ENCODE measurements around the gene ALDH16A1. TPM values are rescaled to one million over a fixed set of nuclear protein-coding genes. Genes with fewer than 3 reads are reported as not detected.
A peak's percentile ranks its signal among the peaks of the same experiment; 100 is the strongest.

ALDH16A1 gene
- total RNA-seq, 2 donors from 2014 or later: 52.8 to 57.1 TPM

DNA sequence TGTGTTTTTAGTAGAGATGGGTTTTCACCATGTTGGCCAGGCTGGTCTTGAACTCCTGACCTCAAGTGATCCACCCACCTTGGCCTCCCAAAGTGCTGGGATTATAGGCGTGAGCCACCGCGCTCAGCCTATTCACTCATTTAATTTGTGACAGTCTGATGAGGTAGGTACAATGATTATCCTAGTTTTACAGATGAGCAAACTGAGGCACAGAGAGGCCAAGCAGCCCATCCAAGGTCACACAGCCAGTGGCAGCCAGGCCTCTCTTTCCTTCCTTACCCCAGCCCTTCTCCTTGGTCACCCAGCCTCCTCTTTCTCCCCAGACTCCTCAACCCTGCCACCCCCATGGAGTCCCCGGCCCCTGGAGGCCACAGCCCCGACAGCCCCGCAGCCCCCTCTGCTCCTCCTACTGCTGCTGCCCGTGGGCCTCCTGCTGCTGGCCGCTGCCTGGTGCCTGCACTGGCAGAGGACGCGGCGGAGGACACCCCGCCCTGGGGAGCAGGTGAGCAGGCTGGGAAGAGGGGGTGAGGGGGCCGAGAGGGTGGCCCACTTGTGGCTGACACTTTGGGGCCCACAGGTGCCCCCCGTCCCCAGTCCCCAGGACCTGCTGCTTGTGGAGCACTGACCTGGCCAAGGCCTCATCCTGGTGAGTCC, 27.1 kb downstream of the ALDH16A1 start:
- peaks cover 9% of the 10 kb centered on the region for H3K27me3 Mint-ChIP-seq (ENCODE audit: insufficient read depth)
- Histone ChIP-seq H3K9ac (ENCODE audit: extremely low read depth, low read length, poor library complexity, severe bottlenecking) (no peak overlapping the region), H3K27ac (ENCODE audit: low read depth, low read length) (no peak overlapping the region), H3K36me3 (ENCODE audit: control insufficient read depth, insufficient read depth, low read length) (no peaks in the 10 kb centered on the region), H3K9me3 (ENCODE audit: control insufficient read depth, low read length) (no peaks in the 10 kb centered on the region), H3K4me1 (ENCODE audit: control insufficient read depth, insufficient read depth, low read length) (no peaks in the 10 kb centered on the region), H3K4me3 (ENCODE audit: low read length) (no peak overlapping the region), H3K27me3 (ENCODE audit: control insufficient read depth, insufficient read depth, low read length, poor library complexity, severe bottlenecking) (peaks cover 3% of the 10 kb centered on the region)
- no peak overlapping the region for H3K27ac Mint-ChIP-seq
- no peak overlapping the region for H3K4me3 Mint-ChIP-seq
- peaks cover 5% of the 10 kb centered on the region for H3K4me1 Mint-ChIP-seq
- no peaks in the 10 kb centered on the region for H3K36me3 Mint-ChIP-seq (ENCODE audit: low read depth)
- TF ChIP-seq, protein P1, sequence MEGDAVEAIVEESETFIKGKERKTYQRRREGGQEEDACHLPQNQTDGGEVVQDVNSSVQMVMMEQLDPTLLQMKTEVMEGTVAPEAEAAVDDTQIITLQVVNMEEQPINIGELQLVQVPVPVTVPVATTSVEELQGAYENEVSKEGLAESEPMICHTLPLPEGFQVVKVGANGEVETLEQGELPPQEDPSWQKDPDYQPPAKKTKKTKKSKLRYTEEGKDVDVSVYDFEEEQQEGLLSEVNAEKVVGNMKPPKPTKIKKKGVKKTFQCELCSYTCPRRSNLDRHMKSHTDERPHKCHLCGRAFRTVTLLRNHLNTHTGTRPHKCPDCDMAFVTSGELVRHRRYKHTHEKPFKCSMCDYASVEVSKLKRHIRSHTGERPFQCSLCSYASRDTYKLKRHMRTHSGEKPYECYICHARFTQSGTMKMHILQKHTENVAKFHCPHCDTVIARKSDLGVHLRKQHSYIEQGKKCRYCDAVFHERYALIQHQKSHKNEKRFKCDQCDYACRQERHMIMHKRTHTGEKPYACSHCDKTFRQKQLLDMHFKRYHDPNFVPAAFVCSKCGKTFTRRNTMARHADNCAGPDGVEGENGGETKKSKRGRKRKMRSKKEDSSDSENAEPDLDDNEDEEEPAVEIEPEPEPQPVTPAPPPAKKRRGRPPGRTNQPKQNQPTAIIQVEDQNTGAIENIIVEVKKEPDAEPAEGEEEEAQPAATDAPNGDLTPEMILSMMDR (conservative IDR thresholded peaks at IDR 0.05): no peak
- no peak for DNase-seq
- whole genome bisulfite sequencing, 2 experiments (ENCODE audit: insufficient coverage in 1 of 2, insufficient read length in 1 of 2): 67 to 94% methylated on average over 2 to 11 of the region's 14 CpGs
- H3K9me3 Mint-ChIP-seq: peaks cover 2% of the 10 kb centered on the region

DNA sequence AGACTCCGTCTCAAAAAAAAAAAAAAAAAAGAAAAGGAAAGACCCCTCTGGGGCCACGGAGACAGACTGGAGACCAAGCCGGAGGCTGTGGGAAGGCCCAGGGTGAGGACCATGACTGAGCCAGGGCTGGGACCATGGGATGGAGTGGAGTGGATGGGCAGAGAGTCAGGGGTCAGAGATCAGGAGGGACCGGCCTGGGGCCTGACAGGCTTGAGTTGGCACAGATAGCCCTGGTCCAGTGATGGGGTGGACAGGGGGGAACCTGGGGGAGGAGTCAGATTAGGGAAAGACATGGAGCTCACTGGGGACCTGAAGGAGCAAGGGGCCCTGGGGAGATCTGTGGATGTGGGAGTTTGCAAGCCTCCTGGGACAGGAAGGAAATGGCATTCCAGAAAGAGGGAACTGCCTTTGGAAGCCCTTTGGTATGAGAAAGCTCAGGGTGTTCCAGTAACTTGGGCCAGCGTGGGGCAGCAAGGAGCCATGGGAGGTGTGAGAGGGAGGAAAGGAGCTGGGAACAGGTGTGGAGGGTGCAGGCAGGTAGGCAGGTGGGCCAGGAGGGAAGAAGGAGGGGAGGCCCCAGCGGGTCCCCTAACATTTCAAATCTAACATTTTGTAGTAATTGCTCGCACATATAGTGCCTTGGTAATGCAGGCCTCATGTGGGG, 28.1 kb downstream of the ALDH16A1 start:
- DNase-seq: no peak
- Mint-ChIP-seq H3K9me3 (peaks cover 2% of the 10 kb centered on the region), H3K4me1 (peaks cover 2% of the 10 kb centered on the region), H3K4me3 (no peak overlapping the region), H3K36me3 (ENCODE audit: low read depth) (no peaks in the 10 kb centered on the region), H3K27me3 (ENCODE audit: insufficient read depth) (no peaks in the 10 kb centered on the region), H3K27ac (peak overlapping the region; percentile 58)
- no peaks in the 10 kb centered on the region for H3K9me3 ChIP-seq (ENCODE audit: control insufficient read depth, low read length)
- no peak overlapping the region for H3K4me3 ChIP-seq (ENCODE audit: low read length)
- TF ChIP-seq, protein P1 (conservative IDR thresholded peaks at IDR 0.05): no peak
- no peak overlapping the region for H3K9ac ChIP-seq (ENCODE audit: extremely low read depth, low read length, poor library complexity, severe bottlenecking)
- no peaks in the 10 kb centered on the region for H3K4me1 ChIP-seq (ENCODE audit: control insufficient read depth, insufficient read depth, low read length)
- no peaks in the 10 kb centered on the region for H3K36me3 ChIP-seq (ENCODE audit: control insufficient read depth, insufficient read depth, low read length)
- WGBS, 2 experiments (ENCODE audit: insufficient coverage in 1 of 2, insufficient read length in 1 of 2): 88 to 94% methylated on average over 3 to 6 of the region's 7 CpGs
- H3K27me3 ChIP-seq (ENCODE audit: control insufficient read depth, insufficient read depth, low read length, poor library complexity, severe bottlenecking): no peaks in the 10 kb centered on the region
- H3K27ac ChIP-seq (ENCODE audit: low read depth, low read length): no peak overlapping the region

DNA sequence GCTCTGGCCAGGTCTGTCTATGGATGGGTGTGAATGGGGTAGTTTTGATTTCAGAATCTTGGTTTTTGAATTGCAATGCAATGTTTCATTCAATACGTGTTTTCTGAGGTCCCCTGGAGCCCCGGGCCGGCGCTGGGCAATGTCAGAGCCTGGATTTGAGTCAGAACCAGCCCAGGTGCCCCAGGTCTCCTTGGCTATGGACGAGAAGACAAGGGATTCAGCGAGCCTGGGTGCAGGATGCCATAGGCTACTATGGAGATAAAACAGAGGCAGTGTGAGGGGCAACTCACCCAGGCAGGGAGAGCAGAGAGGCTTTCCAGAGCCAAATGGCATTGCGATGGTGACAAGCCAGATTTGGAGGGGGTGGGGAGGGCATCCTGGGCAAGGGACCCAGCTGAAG, 33.2 kb downstream of the ALDH16A1 start:
- 95 to 96% methylated on average over 7 of the region's 7 CpGs for WGBS, 2 experiments (ENCODE audit: insufficient coverage in 1 of 2, insufficient read length in 1 of 2)

More for the DNA sequence above, 33.2 kb downstream of the ALDH16A1 start:
- peaks cover 31% of the 10 kb centered on the region for H3K36me3 ChIP-seq (ENCODE audit: control insufficient read depth, insufficient read depth, low read length)
- H3K27ac Mint-ChIP-seq: no peak overlapping the region
- H3K4me3 ChIP-seq (ENCODE audit: low read length): no peak overlapping the region
- H3K9ac ChIP-seq (ENCODE audit: extremely low read depth, low read length, poor library complexity, severe bottlenecking): no peak overlapping the region
- TF ChIP-seq, protein P1 (conservative IDR thresholded peaks at IDR 0.05): no peak
- H3K9me3 Mint-ChIP-seq: no peaks in the 10 kb centered on the region
- H3K4me1 ChIP-seq (ENCODE audit: control insufficient read depth, insufficient read depth, low read length): peaks cover 6% of the 10 kb centered on the region
- no peak overlapping the region for H3K4me3 Mint-ChIP-seq
- H3K4me1 Mint-ChIP-seq: peaks cover 9% of the 10 kb centered on the region
- no peak for DNase-seq
- no peak overlapping the region for H3K27ac ChIP-seq (ENCODE audit: low read depth, low read length)
- peaks cover 37% of the 10 kb centered on the region for H3K36me3 Mint-ChIP-seq (ENCODE audit: low read depth)
- no peaks in the 10 kb centered on the region for H3K27me3 Mint-ChIP-seq (ENCODE audit: insufficient read depth)
- no peaks in the 10 kb centered on the region for H3K27me3 ChIP-seq (ENCODE audit: control insufficient read depth, insufficient read depth, low read length, poor library complexity, severe bottlenecking)
- no peaks in the 10 kb centered on the region for H3K9me3 ChIP-seq (ENCODE audit: control insufficient read depth, low read length)

All from endodermal cell (in vitro differentiated cells).